ENCODE data around the gene C2orf15.

GRCh38 chr2:99200076-99200800 lies 58.7 kb downstream of the C2orf15 start:
- TF ChIP-seq POLR2A (IDR thresholded peaks at IDR 0.05) (no peak), CTCF (IDR thresholded peaks at IDR 0.05) (no peak)
